ENCODE results near the gene B4GAT1.

GRCh38 chr11:66349084-66349386 lies 1.6 kb upstream of the B4GAT1 start:
- no peak for TF ChIP-seq CTCF (IDR thresholded peaks at IDR 0.05)
- no peak for TF ChIP-seq POLR2A (IDR thresholded peaks at IDR 0.05)
